Muscle layer of duodenum (tissue), 2 donors: ENCODE measurements around the gene DNAJC25.

Experiments
- H3K27ac ChIP-seq: one replicate; pipeline ENCODE4 v1.7.0; 2013; ENCODE audit warnings: mild to moderate bottlenecking, low read length
- H3K27me3 ChIP-seq: one replicate; pipeline ENCODE4 v1.7.0; 2013; ENCODE audit warnings: low read depth, mild to moderate bottlenecking, control low read depth, low read length
- H3K36me3 ChIP-seq, 2 donors: one replicate each; pipeline ENCODE4 v1.7.0; 2013; ENCODE audit warnings: low read length in 2 of 2, control low read depth in 1 of 2, mild to moderate bottlenecking in 1 of 2; ENCODE audit not compliant: insufficient read depth in 2 of 2, control insufficient read depth in 1 of 2
- H3K4me1 ChIP-seq, 2 donors: one replicate each; pipeline ENCODE4 v1.7.0; 2013; ENCODE audit warnings: low read length in 2 of 2, mild to moderate bottlenecking in 2 of 2, control low read depth in 1 of 2, moderate library complexity in 1 of 2; ENCODE audit not compliant: insufficient read depth in 2 of 2, control insufficient read depth in 1 of 2
- H3K4me3 ChIP-seq, 2 donors: one replicate each; pipeline ENCODE4 v1.7.0; 2013; ENCODE audit warnings: low read length in 2 of 2, low read depth in 1 of 2, mild to moderate bottlenecking in 1 of 2
- H3K9me3 ChIP-seq, 2 donors: one replicate each; pipeline ENCODE4 v1.7.0; 2013; ENCODE audit warnings: low read length in 2 of 2, control low read depth in 1 of 2, mild to moderate bottlenecking in 1 of 2; ENCODE audit not compliant: control insufficient read depth in 1 of 2
- donor health status: healthy.

Gene DNAJC25

GRCh38 chr9:111676116-111676515, 45.0 kb downstream of the DNAJC25 start:
- Histone ChIP-seq H3K9me3 (no peaks in the 10 kb centered on the region), H3K36me3 (peaks cover 0 to 28% of the 10 kb centered on the region in 2 donors), H3K27ac (no peak overlapping the region), H3K4me3 (no peak overlapping the region), H3K4me1 (no peaks in the 10 kb centered on the region), H3K27me3 (no peaks in the 10 kb centered on the region)

GRCh38 chr9:111678293-111678692, 47.2 kb downstream of the DNAJC25 start:
- H3K27ac ChIP-seq, result no peak overlapping the region
- no peaks in the 10 kb centered on the region for H3K27me3 ChIP-seq
- H3K9me3 ChIP-seq, result no peaks in the 10 kb centered on the region
- no peak overlapping the region for H3K4me3 ChIP-seq
- peaks cover 0 to 19% of the 10 kb centered on the region in 2 donors for H3K36me3 ChIP-seq
- H3K4me1 ChIP-seq, result no peaks in the 10 kb centered on the region

GRCh38 chr9:111679199-111679598, 48.1 kb downstream of the DNAJC25 start:
- H3K9me3 ChIP-seq, result no peaks in the 10 kb centered on the region

GRCh38 chr9:111683392-111683791, 52.3 kb downstream of the DNAJC25 start:
- no peaks in the 10 kb centered on the region for H3K27me3 ChIP-seq
- no peaks in the 10 kb centered on the region for H3K4me1 ChIP-seq
- no peak overlapping the region for H3K4me3 ChIP-seq
- no peak overlapping the region for H3K27ac ChIP-seq
- H3K9me3 ChIP-seq, result no peaks in the 10 kb centered on the region
- peaks cover 0 to 6% of the 10 kb centered on the region in 2 donors for H3K36me3 ChIP-seq

More at GRCh38 chr9:111679199-111679598, 48.1 kb downstream of the DNAJC25 start:
- Histone ChIP-seq H3K27ac (no peak overlapping the region), H3K4me1 (no peaks in the 10 kb centered on the region), H3K4me3 (no peak overlapping the region), H3K36me3 (peaks cover 0 to 19% of the 10 kb centered on the region in 2 donors), H3K27me3 (no peaks in the 10 kb centered on the region)

- Histone ChIP-seq H3K27ac (no peak overlapping the region), H3K4me3 (no peak overlapping the region), H3K36me3 (no peaks in the 10 kb centered on the region), H3K9me3 (no peaks in the 10 kb centered on the region), H3K4me1 (no peaks in the 10 kb centered on the region), H3K27me3 (no peaks in the 10 kb centered on the region)
These were observed 60.7 kb downstream of the DNAJC25 start for GRCh38 chr9:111691672-111692329.

GRCh38 chr9:111696796-111697195, 65.7 kb downstream of the DNAJC25 start:
- no peaks in the 10 kb centered on the region for H3K9me3 ChIP-seq
- H3K4me3 ChIP-seq, result no peak overlapping the region
- no peaks in the 10 kb centered on the region for H3K27me3 ChIP-seq
- no peaks in the 10 kb centered on the region for H3K36me3 ChIP-seq
- H3K27ac ChIP-seq, result no peak overlapping the region
- no peaks in the 10 kb centered on the region for H3K4me1 ChIP-seq

- H3K27ac ChIP-seq, result no peak overlapping the region
- H3K4me3 ChIP-seq, result no peak overlapping the region
- no peaks in the 10 kb centered on the region for H3K9me3 ChIP-seq
- no peaks in the 10 kb centered on the region for H3K27me3 ChIP-seq
- H3K36me3 ChIP-seq, result no peaks in the 10 kb centered on the region
- no peaks in the 10 kb centered on the region for H3K4me1 ChIP-seq
These were observed 69.6 kb downstream of the DNAJC25 start for GRCh38 chr9:111700776-111701175.
